ENCODE measurements around the gene CNTN5.

DNA sequence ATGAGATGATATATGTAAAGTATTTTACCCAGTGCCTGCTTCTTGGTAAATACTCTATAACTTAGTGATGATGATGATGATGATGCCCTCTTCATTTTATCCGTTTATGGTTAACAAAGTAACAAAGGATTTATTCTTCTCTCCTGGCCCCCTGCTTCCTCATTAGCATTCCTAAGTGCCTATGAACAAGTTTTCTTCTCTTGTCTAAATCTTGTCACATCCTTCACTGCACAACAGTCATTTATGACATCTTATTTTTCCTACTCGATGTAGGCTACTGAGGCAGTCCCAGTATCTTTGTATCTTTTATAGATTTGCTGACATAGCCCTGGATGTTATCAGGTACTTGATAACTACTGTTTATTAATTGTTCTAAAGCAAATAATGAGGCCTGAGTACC lies 911.9 kb downstream of the CNTN5 start:
- TF ChIP-seq CTCF (IDR thresholded peaks at IDR 0.05) (no peak), POLR2A (IDR thresholded peaks at IDR 0.05) (no peak), EP300 (IDR thresholded peaks at IDR 0.05) (no peak), POLR2AphosphoS5 (IDR thresholded peaks at IDR 0.05) (no peak)

Data from upper lobe of left lung (tissue), 4 donors.